Hepatic stellate cell (primary cell): ENCODE results near the gene NPM3.
A peak's percentile ranks its signal among the peaks of the same experiment; 100 is the strongest.
"Not testable (repeated sequence)": the region's sequence is repeated elsewhere in the genome, so short reads cannot be mapped to it uniquely, and the experiment has no call there.

Experiments used
- DNase-seq: peaks from one replicate; pipeline ENCODE4 v3.0.0; 2011; ENCODE audit warnings: low spot score

Gene NPM3

DNA sequence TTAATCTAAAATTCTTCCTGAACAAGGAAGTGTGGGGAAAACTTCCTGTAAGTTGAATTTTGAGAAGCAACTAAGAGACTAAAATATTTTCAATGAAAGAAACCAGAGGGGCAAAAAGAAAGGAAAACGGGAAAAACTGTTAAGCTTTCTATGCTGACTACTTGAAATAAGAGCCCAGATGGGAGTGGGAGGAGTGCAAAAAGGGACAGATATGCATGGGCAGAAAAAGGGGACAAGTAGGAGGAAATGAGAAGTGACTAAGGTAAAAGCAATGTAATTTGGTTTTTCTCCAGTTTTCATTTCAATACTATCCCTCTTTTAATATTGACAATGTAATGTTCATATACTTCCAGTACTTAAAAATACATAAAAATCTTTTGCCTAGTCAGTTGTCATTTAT lies 23.9 kb upstream of the NPM3 start:
- DNase-seq: no peak

DNA sequence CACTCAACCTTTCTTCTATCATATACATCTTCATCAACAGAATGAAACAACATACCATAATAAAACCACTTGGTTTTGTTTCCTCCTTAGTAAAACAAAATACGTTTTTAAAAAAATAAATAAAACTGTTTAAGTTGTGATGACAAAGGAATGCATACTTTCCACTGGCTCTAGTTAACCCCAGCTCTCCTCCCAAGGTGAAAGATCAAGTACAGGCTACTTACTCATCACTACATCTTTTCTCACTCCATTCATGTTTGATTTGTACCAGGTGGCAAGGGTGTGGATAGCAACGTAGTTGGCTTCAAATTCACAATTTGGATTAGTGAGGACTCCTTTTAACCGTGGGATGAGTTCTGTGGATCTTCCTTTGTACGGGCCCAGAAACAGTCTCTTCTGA lies 20.3 kb upstream of the NPM3 start:
- DNase-seq: no peak

DNA sequence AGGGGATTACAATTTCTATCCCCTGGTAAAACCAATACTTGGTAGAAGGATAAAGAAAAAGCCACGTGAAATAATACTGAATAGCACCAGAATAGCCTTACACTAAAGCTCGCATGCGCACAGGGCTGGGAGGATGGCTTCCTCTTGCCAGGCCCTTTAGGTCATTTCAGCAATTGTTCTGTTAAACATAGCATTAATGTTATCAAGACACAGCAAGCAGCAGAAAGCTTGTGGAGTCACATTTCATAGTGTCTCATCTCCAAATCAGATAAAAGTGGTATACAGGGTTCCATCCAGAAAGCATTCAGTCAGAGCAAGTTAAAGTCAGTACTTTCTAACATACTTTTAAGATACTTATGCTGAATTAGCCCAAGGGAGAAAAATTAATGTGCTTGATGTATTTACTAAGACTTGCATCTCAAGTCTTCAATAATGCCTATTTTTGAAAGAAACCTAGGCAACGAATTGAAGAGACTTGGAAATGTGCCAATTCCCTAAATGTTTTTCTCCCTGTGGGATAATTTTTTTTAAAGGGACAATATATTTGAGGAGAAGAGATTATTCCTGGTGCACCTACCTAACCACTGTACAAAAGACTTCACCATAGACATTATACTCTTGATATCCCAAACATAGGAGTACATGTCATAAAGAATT lies 14.3 kb upstream of the NPM3 start:
- no peak for DNase-seq

DNA sequence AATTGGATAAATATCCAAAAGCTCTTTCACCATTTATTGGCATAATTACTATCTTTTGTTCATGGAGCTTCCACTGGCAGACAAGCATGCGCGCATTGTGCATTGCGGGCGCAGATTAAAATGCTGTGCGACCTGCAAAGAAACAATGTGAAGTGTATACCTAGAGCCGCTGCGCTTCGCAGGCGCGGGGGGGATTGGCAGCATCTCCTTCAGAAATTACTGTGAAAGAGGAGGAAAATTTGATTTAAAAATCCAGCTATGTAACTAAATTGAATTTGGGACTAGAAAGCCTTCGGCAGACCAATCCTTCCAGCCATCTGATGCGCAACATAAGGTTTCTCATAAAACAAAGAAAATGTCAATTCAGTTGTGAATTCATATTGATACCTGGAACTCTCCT lies 10.3 kb upstream of the NPM3 start:
- no peak for DNase-seq

DNA sequence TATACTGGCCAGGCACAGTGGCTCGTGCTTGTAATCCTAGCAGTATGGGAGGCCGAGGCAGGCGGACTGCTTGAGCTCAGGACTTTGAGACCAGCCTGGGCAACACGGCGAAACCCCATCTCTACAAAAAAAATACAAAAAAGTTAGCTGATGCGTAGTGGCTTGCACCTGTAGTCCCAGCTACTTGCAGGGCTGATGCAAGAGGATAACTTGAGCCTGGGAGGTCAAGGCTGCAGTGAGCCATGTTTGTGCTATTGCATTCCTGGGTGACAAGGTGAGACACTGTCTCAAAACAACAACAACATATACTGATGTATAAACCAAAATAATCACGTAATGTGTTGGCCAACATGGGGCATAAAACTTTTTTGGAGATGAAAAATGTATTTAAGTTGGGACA lies 6.4 kb upstream of the NPM3 start:
- DNase-seq: no peak

DNA sequence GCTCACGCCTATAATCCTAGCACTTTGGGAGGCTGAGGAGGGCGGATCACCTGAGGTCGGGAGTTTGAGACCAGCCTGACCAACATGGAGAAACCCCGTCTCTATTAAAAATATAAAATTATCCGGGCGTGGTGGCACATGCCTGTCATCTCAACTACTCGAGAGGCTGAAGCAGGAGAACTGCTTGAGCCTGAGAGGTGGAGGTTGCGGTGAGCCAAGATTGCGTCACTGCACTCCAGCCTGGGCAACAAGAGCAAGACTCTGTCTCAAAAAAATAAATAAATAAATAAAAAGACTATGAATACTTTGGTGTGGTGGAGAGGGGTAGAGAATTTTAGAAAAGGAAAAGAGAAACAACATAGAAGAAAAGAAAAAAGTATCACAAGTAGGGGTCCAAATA lies 6.0 kb upstream of the NPM3 start:
- DNase-seq: not testable (repeated sequence)

DNA sequence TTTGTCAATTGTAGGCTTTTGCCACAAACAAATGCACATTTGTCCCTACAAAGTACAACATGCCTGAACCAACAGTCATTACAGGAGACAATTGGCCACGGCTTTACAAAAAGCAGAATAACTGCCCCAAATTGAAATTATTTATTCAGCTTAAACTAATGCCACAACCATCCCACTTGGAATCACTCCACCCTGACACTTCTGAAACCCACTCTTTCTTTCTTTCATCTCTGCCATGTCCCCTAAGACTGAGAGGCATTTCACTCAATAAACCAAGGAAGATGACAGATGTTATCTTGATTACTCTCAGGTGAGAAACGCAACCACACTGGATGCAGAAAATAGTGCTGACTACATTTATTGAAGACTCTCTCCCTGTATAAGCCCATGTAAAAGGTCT lies 2.6 kb upstream of the NPM3 start:
- DNase-seq: no peak

DNA sequence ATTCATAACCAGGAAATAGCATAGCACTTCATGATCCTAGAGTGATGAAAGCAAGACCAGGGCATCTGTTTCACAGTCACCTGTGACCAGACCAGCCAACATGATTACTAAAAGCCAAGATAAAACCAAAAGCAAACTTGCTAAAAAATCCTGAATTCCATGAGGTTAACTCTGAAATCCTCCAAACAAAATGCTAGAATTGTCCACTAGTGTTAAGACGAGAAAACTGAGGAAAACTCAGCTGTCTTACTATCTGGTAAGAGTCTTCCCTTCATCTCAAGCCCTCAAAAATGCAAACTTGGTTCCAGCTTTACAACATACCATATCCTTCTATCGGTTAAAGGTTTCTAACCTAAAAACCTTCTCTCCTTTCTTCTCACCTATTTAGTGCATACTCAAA lies 1.3 kb upstream of the NPM3 start:
- DNase-seq: no peak

DNA sequence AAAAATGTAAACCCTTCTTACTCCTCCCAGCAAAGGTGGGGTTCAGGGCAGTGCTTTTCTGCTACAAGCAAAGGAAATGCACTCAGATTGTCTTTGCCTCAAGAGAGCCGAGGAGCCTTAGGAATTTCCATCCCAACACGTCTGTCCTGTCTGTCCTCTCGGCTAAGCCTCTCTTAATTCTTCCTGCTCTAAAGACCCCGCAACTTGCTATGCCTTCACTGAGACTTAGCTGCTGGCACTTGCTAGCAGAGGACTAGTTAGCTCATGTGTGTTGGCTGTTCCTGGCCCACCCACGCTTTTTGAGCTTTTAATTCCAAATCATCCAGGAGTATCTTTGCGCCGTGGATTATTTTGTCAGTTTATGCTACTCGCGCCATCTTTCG lies 481 bp upstream of the NPM3 start:
- no peak for DNase-seq

DNA sequence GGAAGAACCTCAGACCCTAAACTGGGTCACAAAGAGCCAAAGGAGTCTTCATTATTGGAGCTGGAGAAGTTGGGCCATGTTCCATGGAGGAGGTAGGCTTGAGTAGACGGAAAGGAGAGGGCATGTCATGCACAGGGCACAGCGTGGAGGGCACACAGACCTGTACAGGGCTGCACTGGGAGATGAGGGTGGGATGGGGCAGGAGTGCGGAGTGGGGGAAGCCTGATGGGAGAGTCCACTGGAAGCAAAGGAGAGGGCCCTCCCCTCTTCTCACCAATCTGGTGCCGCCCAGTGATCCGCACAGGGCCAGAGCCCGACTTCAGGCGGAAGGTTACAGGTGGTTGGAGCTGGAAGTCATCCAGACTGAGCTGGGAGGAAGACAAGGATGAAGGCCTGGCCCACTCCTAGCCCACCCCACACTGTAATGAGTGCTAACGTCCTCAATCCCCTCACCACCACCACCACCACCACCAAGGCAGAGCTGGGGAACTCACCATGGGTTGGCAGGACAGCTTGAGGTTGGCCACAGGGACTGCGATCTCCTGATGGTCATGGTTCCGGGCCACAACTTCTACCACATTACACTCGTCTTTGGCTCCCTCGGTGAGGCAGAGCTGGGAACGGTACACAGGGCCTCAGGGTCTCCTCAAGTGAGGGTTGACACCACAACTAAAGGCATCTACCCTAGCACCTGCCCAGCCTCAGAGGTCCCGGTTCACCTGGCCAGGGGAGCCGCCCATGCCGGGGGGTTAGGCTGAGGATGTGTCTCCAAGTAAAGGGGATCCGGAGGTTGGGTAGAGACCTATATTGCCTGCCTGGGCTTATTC lies 1.0 kb downstream of the NPM3 start:
- no peak for DNase-seq

DNA sequence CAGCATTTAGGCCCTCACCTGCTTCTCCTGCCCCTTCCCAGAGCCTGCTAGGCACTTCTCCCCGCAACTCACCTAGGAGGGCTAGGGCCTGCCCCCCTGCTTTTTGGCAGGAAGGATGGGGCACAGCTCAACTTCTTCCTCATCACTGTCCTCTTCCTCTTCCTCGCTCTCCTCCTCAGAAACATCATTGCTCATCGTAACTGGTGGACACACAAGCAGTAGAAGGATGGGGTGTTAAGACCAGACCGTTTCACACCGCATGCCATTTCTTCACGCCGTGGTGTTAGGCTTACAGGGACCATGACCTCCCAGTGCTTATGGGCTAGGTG lies 1.6 kb downstream of the NPM3 start:
- DNase-seq: no peak

DNA sequence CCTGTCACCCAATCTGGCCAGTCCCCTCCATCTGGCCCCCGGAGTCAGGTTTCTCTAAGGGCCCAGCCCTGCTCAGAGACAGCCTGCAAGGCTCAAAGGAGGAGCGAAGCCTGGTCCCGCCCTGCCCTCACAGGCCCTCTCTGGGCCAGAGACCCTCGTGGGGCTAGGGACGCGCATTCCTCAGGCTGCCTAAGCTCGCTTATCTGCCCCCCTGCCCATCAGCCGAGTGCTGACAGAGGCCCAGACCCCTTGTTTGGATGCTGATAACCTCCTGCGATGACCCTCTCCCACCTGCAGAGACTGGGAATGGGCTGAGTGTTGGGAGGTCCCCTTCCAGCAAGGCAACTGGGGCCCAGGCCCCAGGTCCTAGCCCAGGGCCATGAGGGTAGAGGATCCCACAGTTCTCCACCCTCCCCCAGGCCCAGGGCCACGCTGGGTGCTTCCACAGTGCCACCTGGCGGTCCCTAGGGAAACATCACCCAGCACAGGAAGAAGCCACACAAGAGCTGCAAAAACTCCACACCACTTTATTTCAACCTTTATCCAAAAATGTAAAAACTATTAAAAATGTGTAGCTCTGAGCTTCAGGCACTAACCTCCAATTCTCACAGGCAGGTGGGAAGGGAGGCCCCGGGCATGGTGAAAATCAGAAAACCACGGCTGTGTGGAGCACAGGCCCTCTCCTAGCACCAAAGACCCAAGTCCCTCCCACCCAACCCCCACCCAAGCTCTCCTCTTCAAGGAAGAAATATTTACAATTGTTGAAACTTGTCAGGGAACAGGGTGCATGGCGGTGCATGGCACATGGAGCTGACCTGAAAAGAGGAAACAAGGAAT lies 2.2 kb downstream of the NPM3 start:
- DNase-seq: peak; percentile 93

DNA sequence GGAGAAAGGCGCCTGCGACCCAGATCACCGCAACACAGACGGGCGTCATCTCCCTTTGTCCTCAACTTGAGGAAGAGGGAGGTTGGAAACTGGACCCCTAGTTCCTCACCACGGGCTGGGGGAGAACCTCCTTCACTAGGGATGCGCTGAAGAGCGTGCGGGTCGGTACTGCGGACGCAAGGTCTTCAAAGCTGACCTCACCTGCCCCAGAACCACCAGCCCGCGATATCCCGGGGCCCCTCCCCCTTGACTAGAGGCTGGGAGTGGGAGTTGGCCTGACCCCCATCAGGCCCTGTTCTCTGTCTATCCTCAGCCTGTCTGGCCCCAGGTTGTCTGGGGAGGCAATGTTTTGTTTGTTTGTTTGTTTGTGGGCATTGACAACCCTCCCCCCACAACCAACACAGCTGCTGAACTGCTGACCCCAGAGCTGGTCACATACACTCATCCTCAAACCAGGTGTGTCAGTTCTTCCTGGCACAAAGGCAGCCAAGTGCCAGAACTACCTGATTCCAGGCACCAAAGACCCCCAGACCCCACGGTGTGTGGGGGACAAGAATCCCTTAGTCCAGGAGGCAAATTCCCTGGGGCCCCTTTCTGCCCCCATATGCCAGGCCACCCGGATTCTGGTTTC lies 2.9 kb downstream of the NPM3 start:
- no peak for DNase-seq

DNA sequence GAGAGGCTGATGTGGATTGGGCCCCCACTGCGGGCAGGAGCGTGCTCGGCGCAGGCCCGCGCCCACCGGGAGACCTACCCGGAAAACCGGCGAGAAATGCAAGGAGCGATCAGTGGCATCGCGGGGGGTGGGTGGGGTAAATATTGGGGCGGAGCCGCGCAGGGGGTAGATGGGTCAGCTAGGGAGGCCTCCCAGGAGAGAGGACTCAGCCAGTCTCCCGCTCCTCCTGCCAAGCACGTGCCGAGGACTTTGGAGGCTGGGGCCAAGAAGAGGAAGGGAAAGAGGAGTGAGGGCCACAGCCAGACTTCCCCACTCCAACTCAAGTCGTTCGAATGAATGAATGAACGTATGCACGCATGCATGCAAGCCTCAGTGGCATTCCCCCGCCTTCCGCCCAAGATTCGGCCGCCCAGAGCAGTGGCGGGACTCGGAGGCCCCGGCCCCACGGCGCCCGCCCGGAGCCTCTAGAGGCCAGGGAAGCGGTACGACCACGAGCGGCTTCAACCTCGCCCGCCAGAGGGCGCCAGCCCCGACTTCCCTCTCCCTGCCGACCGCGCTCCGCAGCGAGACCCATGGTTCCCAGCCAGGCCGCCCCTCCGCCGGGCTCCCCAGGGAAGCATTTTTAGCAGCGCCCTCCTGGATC lies 3.6 kb downstream of the NPM3 start:
- DNase-seq: peak; percentile 83

DNA sequence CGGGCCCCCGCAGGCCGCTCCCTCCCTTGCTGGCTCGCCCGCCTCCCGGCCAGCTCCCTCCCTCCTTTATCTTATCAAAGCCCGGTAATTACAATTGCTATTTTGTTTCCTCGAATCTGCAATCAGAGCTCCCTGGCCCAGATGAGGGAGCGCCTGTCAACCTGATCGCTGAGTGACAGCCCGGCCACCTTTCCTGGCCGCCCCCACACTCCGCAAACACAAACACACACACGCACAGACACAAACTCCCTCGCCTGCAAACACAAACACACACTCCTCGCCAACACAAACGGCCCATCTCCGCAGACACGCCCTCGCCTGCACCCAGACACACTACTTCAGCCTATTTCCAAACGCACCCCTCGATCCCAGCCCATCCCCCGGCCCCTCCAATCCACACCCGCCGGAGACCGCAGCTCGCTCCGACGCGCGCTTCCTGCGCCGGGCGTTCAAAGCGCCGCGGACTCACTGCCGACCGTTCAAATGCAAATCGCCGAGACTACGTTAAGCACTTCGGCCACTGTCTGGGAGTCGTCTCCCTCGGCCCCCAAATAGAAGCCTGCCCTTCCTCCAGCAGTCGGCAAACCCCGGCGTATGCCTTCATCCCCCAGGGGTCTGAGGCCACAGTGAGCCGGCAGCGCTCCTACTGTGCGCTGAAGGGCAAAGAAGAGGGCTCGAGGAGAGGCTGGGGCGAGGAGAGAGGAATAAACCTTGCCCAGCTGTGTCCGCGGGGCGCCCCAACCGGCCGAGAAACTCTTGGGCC lies 4.3 kb downstream of the NPM3 start:
- DNase-seq: peak; percentile 62

DNA sequence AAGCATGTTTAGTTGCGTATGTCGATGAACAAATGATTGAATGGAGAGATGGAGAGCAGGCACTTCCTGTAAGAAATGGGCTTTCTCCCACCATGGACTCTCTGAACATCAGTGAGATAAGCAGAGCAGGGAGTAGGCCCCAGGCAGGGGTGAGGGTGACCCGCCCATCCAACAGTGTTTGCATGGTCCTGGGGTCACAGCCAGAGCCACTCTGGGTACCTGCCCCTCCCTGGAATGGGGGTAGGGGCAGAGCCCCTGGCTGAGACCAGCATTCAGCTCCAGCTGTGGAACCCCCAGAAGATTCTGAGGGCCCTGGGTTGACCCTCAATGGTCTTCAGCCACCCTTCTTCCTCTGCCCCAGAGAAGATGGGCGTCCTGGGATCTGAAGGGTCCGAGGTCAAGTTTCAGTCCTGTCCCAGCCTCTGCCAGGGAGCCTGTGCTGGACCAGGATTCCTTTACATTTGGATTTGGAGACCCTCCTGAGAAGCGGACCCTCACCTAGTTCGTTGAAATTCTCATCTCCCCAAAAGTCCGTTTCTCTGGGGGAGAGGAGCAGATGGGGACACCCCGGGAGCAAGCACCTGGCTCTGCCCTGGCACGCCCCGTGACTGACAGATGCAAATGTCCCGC lies 5.0 kb downstream of the NPM3 start:
- DNase-seq: no peak

DNA sequence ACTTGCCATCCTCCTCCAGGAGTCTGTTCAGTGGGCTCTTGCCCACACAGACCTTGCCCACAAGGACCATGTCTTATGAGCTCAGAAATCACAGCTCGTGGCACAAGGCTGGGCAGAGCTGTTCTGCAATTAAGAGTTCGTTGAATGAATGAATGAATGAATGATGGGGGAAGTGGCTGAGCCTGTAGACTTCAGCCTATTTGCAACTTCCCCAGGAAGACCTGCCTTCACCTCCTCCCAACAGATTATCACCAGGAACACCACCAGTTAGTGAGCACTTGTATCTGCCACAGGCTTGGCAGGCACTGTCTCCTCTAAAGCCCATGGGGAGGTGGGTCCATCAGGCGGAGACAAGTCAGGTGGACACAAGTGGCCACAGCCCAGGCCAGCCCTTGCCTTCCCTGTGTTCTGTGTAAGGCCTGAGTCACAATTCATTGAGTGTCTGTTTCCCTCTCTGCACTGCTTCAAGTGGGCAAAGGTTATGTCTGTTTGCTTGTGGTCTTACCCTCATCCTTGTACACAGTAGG lies 5.6 kb downstream of the NPM3 start:
- DNase-seq: no peak

DNA sequence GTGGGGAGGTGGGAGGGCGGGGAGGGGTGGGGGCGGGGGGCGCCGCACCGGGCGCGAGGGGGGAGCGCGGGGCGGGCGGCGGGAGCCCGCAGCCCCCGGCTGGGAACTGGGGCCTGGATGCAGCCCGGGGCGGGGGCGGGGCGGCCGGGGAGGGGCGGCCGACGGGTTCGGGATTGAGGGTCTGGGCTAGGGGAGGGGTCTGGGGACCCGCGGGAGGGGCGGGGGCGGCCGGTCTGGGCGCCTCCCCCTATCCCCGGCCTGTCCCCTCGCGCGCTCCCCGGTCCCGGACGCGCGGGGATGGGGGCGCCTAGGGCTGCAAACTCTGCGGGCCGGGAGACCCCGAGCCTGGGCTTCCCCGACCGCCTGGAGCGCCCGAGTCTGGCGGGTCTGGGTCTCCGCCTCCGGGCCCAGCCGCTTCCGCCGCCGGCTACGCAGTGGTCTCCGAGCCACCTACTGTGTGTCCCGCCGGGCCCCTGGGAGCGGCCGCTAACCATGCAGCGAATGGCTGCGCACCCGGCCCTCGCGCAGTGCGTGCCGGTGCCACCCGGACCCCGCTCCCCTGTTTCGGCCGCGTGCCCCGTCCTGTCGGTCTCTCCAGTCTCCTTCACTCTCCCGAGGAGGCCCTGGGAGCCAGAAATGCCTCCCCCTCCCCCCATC lies 7.0 kb downstream of the NPM3 start:
- DNase-seq: no peak

DNA sequence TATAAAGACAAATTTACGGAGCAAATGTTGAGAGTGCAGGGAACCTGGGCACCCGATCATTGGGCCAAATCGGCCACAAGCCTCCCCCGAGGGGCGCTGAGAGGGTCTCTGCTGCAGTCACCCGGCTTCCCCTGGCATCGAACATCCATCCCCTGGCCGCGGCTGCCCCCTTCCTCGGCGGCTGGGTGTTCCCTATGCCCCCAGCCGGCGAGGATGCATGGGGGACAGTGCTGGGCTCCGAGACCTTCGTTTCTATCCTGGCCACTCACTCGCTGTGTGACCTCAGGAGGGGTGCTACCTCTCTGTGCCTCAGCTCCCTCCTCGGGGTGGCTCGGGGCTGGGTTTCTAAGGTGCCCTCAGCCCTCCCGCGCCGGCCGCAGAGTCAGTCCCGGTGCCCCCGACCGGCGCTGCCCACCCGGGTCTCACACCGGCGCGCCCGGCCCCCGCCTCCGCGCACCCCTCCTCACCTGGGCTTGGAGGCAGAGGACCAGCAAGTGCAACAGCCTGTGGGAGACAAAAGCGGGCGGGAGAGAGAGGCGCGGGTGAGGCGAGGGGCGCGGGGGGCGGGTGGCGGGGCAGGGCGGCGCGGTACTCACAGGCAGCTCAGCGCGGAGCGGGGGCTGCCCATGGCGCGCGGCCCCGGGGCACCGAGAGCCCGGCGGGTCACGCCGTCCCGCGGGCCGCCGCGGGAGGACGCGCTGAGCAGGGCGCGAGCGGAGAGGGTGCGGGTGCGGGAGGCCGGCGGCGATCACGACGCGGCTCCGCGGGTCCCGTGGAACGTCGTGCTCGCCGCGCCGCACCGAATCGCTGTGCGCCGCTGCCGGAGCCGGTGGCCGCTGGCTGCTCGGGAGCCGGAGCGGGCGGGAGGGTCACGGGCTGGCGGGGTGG lies 7.7 kb downstream of the NPM3 start, which contains the start of gene FGF8:
Gene FGF8, minus strand, starts transcription at position 842 of the 888 bp plus-strand sequence. Its CDS starts 214 bp downstream, at position 628.
- DNase-seq: no peak
